ENCODE measurements around the gene ZNF217. TPM values are rescaled to one million over a fixed set of nuclear protein-coding genes. Genes with fewer than 3 reads are reported as not detected.

Gene ZNF217
- total and polyA plus RNA-seq, 2 of the 8 experiments (the other 6 are each of a cell fraction or from before 2014, with no cell fraction given), result 15.3 to 87.9 TPM

- no peak for TF ChIP-seq ATF3 (IDR thresholded peaks at IDR 0.05; ENCODE audit: insufficient read depth, low read depth, low read length)
- TF ChIP-seq MAX (IDR thresholded peaks at IDR 0.05), result no peak
- TF ChIP-seq TAF7 (optimal IDR thresholded peaks at IDR 0.05; ENCODE audit: borderline replicate concordance, low read depth, low read length), result no peak
- no peak for TF ChIP-seq EP300 (IDR thresholded peaks at IDR 0.05; ENCODE audit: borderline replicate concordance in 1 of 2, low read depth in 2 of 2, low read length in 2 of 2)
- TF ChIP-seq TBP (IDR thresholded peaks at IDR 0.05; ENCODE audit: low read depth, low read length), result no peak
Measured at GRCh38 chr20:53576195-53576580, 17.5 kb downstream of the ZNF217 start (continued).

Data from H1 (cell line).